Kidney epithelial cell (primary cell): Measurements from ENCODE around the gene STRBP. TPM values are rescaled to one million over a fixed set of nuclear protein-coding genes. Genes with fewer than 3 reads are reported as not detected.

ENCODE experiments used
- DNase-seq: peaks from one replicate; pipeline ENCODE4 v3.0.0-alpha.2; 2010; ENCODE audit warnings: low read depth
- H3K27me3 ChIP-seq: 2 replicates; pipeline ENCODE4 v1.6.0; 2011; ENCODE audit warnings: low read length; ENCODE audit not compliant: control insufficient read depth, insufficient read depth
- H3K36me3 ChIP-seq: 2 replicates; pipeline ENCODE4 v1.5.1; 2011; ENCODE audit warnings: low read length; ENCODE audit not compliant: control insufficient read depth, insufficient read depth
- H3K4me3 ChIP-seq: 2 replicates; pipeline ENCODE4 v1.5.1; 2011; ENCODE audit warnings: low read depth, mild to moderate bottlenecking, control low read depth, low read length
- total RNA-seq: library from RNA; depleted of rRNA; stranded (reverse); fragments of >200 nt; gene quantifications from 2 replicates; pipeline ENCODE4 v1.2.3, GENCODE V29; 2015
- TF ChIP-seq, protein P1 (sequence below): IDR thresholded peaks from 2 replicates; pipeline ENCODE4 v1.5.1; 2011; ENCODE audit warnings: mild to moderate bottlenecking, moderate library complexity, low read length, control low read depth, inconsistent platforms; ENCODE audit not compliant: insufficient read depth, poor library complexity, severe bottlenecking

STRBP gene
- total RNA-seq, 1 donor from 2014 or later = 27.5 TPM

GRCh38 chr9:123109540-123110279, 158.7 kb downstream of the STRBP start:
- Histone ChIP-seq H3K36me3 (peaks cover 1% of the 10 kb centered on the region), H3K4me3 (no peak overlapping the region), H3K27me3 (no peaks in the 10 kb centered on the region)
- DNase-seq = no peak
- TF ChIP-seq, protein P1, sequence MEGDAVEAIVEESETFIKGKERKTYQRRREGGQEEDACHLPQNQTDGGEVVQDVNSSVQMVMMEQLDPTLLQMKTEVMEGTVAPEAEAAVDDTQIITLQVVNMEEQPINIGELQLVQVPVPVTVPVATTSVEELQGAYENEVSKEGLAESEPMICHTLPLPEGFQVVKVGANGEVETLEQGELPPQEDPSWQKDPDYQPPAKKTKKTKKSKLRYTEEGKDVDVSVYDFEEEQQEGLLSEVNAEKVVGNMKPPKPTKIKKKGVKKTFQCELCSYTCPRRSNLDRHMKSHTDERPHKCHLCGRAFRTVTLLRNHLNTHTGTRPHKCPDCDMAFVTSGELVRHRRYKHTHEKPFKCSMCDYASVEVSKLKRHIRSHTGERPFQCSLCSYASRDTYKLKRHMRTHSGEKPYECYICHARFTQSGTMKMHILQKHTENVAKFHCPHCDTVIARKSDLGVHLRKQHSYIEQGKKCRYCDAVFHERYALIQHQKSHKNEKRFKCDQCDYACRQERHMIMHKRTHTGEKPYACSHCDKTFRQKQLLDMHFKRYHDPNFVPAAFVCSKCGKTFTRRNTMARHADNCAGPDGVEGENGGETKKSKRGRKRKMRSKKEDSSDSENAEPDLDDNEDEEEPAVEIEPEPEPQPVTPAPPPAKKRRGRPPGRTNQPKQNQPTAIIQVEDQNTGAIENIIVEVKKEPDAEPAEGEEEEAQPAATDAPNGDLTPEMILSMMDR = no peak

- H3K36me3 ChIP-seq = peaks cover 3% of the 10 kb centered on the region
These were observed 159.4 kb downstream of the STRBP start for GRCh38 chr9:123108976-123109375.

DNA sequence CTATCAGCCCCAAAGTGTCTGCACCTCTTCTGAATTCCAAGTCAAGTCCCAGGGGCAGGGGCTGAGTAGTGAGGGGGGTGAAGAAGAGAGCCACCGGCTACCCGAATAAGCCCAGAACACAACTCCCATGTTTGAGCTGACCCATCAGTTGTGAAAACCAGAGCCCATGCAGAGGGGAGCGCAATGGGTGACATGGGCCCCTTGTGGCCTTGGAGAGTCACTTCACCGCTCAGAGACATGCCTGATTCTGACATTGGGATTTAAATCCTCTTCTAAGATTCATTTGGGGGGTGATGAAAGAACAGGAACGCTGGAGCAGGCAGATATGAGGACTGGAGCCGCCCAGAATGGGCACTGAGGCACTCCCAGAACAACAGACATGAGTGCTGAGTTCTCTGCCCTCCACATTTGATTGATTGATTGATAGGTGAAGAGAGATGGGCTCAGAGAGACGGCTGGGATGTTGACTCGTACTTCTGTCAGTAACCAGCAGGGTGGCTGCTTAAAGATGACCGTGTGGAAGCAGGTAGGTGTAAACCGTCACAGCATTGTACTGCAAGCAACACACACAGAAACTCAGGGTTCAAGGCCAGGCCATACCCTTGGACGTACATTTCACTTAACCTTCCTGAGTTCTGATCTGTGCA, 160.6 kb downstream of the STRBP start:
- H3K27me3 ChIP-seq = no peaks in the 10 kb centered on the region
- TF ChIP-seq, protein P1 = no peak
- no peak overlapping the region for H3K4me3 ChIP-seq
- peaks cover 4% of the 10 kb centered on the region for H3K36me3 ChIP-seq
- no peak for DNase-seq

More at GRCh38 chr9:123108976-123109375, 159.4 kb downstream of the STRBP start:
- TF ChIP-seq, protein P1 = no peak
- Histone ChIP-seq H3K4me3 (no peak overlapping the region), H3K27me3 (no peaks in the 10 kb centered on the region)
- DNase-seq = no peak

- no peaks in the 10 kb centered on the region for H3K27me3 ChIP-seq
- no peak overlapping the region for H3K4me3 ChIP-seq
- TF ChIP-seq, protein P1 = no peak
- H3K36me3 ChIP-seq = peaks cover 4% of the 10 kb centered on the region
- DNase-seq = no peak
These were observed 162.9 kb downstream of the STRBP start for GRCh38 chr9:123105490-123105889.

DNA sequence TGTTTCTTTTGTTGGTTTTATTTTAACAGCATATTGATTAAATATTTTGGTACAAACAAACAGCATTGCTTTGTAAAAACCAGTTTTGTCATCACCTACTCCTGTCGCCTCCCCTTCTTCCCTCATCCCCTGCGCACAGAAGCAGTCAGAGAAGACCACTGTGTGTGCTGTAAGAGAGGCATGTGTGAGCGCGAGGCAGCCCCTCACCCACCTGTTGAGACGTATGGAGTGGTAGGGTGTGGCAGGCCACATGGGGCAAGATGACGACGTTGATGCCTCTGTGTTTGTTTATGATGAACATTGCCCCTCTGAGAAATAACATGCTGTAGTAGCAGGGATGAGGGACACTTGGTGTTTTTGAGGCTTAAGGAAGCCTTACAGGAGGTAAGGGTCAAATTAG, 163.6 kb downstream of the STRBP start:
- H3K4me3 ChIP-seq = no peak overlapping the region
- TF ChIP-seq, protein P1 = no peak
- DNase-seq = no peak
- H3K36me3 ChIP-seq = peaks cover 4% of the 10 kb centered on the region
- no peaks in the 10 kb centered on the region for H3K27me3 ChIP-seq
